ENCODE data around the gene CCL4. TPM values are rescaled to one million over a fixed set of nuclear protein-coding genes. Genes with fewer than 3 reads are reported as not detected.

The CCL4 gene
- total RNA-seq, 1 experiment from 2014 or later = 1.2 TPM

DNA sequence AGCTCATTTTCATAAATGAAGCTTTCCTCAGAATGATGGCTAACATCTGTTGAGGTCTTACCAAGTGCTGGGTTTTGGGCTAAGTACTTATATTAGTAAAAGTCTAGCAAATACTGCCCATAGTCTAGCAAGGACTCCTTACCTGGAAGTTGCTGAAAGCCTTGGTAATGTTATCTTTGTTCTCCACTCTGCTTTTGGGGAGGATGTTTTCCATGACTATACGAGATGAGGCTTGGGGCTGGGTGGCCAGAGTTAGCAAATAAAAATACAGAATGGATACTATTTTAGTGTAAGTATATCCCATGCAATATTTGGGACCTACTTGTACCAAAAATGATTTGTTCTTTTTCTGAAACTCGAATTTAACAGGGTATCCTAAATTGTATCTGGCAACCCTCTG is 31.9 kb upstream of the CCL4 start:
- Histone ChIP-seq H3K9me3 (ENCODE audit: control insufficient read depth in 1 of 2, insufficient read depth in 1 of 2, low read depth in 1 of 2, low read length in 2 of 2) (no peaks in the 10 kb centered on the region), H3K9ac (ENCODE audit: low read length) (no peak overlapping the region), H3K4me1 (ENCODE audit: control insufficient read depth in 1 of 2, insufficient read depth in 2 of 2, low read length in 2 of 2) (no peaks in the 10 kb centered on the region), H3K27me3 (ENCODE audit: insufficient read depth, low read length) (no peaks in the 10 kb centered on the region), H3K9me2 (ENCODE audit: insufficient read depth) (peaks cover 3% of the 10 kb centered on the region; the same call in 1 of the 2 replicates), H2AFZ (ENCODE audit: low read depth, low read length, poor library complexity, severe bottlenecking) (no peak overlapping the region), H3K4me3 (replicated peaks in 1 of 2; ENCODE audit: low read depth in 1 of 2, low read length in 2 of 2) (no peak overlapping the region), H3K4me2 (ENCODE audit: low read length) (no peak overlapping the region), H4K20me1 (ENCODE audit: insufficient read depth) (no peaks in the 10 kb centered on the region), H3K27ac (ENCODE audit: low read depth, low read length) (no peak overlapping the region), H3K79me2 (ENCODE audit: insufficient read depth, low read length) (no peaks in the 10 kb centered on the region), H3K36me3 (ENCODE audit: control insufficient read depth in 1 of 2, insufficient read depth in 2 of 2, low read length in 2 of 2) (no peaks in the 10 kb centered on the region)
- ChIA-PET RAD21 (ENCODE audit: low non-redundant PET in 1 of 2, low total read pairs in 2 of 2, uncharacterized antibody in 2 of 2, unreplicated experiment in 2 of 2) (no interaction called here), POLR2A (interaction anchor here (1.3 kb wide), 1 partner anchor 77 kb away, joined by 3 read pairs; no protein-coding TSS in a partner anchor), CTCF (interaction anchor here (0.9 to 3.3 kb wide), 7 partner anchors 14 to 102 kb away, joined by 3 to 18 read pairs (median 5); no protein-coding TSS in a partner anchor)
- no peak for DNase-seq (ENCODE audit: low read depth, low spot score)
- no peak for ATAC-seq
- intact Hi-C loops (cut with micrococcal nuclease) = no loop called here
- TF ChIP-seq, protein P1, sequence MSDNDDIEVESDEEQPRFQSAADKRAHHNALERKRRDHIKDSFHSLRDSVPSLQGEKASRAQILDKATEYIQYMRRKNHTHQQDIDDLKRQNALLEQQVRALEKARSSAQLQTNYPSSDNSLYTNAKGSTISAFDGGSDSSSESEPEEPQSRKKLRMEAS (IDR thresholded peaks at IDR 0.05) = no peak
- TF ChIP-seq FOSL1 (IDR thresholded peaks at IDR 0.05; ENCODE audit: low read depth) (no peak), SIN3A (IDR thresholded peaks at IDR 0.05; ENCODE audit: low read depth) (no peak), TCF7L2 (IDR thresholded peaks at IDR 0.05; ENCODE audit: borderline replicate concordance, extremely low read depth, insufficient read depth, insufficient read length) (no peak), CBX3 (IDR thresholded peaks at IDR 0.05; ENCODE audit: low read depth) (no peak), POLR2AphosphoS5 (IDR thresholded peaks at IDR 0.05; ENCODE audit: low read depth, low read length) (no peak), ZNF274 (IDR thresholded peaks at IDR 0.05; ENCODE audit: low read depth, low read length) (no peak)
- TF ChIP-seq, protein P2, sequence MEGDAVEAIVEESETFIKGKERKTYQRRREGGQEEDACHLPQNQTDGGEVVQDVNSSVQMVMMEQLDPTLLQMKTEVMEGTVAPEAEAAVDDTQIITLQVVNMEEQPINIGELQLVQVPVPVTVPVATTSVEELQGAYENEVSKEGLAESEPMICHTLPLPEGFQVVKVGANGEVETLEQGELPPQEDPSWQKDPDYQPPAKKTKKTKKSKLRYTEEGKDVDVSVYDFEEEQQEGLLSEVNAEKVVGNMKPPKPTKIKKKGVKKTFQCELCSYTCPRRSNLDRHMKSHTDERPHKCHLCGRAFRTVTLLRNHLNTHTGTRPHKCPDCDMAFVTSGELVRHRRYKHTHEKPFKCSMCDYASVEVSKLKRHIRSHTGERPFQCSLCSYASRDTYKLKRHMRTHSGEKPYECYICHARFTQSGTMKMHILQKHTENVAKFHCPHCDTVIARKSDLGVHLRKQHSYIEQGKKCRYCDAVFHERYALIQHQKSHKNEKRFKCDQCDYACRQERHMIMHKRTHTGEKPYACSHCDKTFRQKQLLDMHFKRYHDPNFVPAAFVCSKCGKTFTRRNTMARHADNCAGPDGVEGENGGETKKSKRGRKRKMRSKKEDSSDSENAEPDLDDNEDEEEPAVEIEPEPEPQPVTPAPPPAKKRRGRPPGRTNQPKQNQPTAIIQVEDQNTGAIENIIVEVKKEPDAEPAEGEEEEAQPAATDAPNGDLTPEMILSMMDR (IDR thresholded peaks at IDR 0.05 in 2 of 3, conservative IDR thresholded peaks at IDR 0.05 in 1 of 3; ENCODE audit: borderline replicate concordance in 1 of 3, insufficient read depth in 1 of 3, low read depth in 2 of 3, low read length in 2 of 3) = no peak
- TF ChIP-seq, protein P3, sequence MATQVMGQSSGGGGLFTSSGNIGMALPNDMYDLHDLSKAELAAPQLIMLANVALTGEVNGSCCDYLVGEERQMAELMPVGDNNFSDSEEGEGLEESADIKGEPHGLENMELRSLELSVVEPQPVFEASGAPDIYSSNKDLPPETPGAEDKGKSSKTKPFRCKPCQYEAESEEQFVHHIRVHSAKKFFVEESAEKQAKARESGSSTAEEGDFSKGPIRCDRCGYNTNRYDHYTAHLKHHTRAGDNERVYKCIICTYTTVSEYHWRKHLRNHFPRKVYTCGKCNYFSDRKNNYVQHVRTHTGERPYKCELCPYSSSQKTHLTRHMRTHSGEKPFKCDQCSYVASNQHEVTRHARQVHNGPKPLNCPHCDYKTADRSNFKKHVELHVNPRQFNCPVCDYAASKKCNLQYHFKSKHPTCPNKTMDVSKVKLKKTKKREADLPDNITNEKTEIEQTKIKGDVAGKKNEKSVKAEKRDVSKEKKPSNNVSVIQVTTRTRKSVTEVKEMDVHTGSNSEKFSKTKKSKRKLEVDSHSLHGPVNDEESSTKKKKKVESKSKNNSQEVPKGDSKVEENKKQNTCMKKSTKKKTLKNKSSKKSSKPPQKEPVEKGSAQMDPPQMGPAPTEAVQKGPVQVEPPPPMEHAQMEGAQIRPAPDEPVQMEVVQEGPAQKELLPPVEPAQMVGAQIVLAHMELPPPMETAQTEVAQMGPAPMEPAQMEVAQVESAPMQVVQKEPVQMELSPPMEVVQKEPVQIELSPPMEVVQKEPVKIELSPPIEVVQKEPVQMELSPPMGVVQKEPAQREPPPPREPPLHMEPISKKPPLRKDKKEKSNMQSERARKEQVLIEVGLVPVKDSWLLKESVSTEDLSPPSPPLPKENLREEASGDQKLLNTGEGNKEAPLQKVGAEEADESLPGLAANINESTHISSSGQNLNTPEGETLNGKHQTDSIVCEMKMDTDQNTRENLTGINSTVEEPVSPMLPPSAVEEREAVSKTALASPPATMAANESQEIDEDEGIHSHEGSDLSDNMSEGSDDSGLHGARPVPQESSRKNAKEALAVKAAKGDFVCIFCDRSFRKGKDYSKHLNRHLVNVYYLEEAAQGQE (IDR thresholded peaks at IDR 0.05; ENCODE audit: low read depth) = no peak
- BruUV-seq (replicated peaks) = no TSS peak
